Iris pigment epithelial cell (primary cell): ENCODE results near the gene FREM1.
"Not testable (repeated sequence)": the region's sequence is repeated elsewhere in the genome, so short reads cannot be mapped to it uniquely, and the experiment has no call there.

ENCODE experiments used
- DNase-seq: peaks from one replicate; pipeline ENCODE4 v3.0.0-alpha.2; 2011; ENCODE audit warnings: low read depth

The FREM1 gene, protein sequence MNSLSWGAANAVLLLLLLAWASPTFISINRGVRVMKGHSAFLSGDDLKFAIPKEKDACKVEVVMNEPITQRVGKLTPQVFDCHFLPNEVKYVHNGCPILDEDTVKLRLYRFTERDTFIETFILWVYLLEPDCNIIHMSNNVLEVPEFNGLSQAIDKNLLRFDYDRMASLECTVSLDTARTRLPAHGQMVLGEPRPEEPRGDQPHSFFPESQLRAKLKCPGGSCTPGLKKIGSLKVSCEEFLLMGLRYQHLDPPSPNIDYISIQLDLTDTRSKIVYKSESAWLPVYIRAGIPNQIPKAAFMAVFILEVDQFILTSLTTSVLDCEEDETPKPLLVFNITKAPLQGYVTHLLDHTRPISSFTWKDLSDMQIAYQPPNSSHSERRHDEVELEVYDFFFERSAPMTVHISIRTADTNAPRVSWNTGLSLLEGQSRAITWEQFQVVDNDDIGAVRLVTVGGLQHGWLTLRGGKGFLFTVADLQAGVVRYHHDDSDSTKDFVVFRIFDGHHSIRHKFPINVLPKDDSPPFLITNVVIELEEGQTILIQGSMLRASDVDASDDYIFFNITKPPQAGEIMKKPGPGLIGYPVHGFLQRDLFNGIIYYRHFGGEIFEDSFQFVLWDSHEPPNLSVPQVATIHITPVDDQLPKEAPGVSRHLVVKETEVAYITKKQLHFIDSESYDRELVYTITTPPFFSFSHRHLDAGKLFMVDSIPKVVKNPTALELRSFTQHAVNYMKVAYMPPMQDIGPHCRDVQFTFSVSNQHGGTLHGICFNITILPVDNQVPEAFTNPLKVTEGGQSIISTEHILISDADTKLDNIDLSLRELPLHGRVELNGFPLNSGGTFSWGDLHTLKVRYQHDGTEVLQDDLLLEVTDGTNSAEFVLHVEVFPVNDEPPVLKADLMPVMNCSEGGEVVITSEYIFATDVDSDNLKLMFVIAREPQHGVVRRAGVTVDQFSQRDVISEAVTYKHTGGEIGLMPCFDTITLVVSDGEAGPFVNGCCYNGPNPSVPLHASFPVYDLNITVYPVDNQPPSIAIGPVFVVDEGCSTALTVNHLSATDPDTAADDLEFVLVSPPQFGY (N-terminal part only)

DNA sequence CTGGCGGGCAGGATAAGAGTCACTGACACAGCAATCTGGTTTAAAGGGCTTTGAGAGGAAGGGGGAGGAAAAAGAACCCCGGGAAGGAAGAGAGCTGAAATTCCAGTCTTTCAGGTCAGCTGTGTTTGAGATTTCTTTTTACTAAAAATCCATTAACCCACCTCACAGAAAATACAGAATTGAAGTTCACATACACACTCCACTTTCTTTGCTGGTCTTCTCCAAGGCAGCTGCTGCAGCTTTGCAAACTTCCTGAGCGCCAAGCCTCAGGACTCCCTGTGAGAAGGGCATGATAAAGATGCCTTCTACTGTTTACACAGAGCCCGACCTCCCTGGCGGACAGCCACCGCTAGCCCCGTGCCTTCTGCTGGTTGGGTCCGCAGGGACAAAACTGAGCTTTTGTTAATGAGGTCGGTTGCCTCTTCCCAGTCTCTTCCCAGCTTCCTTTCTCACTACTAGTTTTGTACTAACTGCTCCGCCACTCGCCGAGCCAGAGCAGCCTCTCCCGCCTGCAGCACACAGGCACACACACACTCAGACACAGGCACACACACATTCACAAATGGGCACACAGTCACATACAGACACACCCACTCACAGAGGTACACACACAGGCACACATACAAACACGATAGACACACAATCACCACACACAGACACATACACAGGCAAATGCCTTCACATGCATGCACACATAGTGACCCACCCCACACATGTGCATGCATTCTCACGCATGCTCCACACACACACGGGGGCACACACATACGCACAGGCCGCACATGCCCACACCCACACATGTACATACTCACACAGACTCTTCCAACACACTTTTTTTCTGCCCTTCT lies at the start of gene FREM1:
TSS of gene FREM1 (minus strand) at position 468 of the 845 bp plus-strand sequence. CDS start 41,451 bp downstream, outside the sequence.
- peak; percentile 23 for DNase-seq

DNA sequence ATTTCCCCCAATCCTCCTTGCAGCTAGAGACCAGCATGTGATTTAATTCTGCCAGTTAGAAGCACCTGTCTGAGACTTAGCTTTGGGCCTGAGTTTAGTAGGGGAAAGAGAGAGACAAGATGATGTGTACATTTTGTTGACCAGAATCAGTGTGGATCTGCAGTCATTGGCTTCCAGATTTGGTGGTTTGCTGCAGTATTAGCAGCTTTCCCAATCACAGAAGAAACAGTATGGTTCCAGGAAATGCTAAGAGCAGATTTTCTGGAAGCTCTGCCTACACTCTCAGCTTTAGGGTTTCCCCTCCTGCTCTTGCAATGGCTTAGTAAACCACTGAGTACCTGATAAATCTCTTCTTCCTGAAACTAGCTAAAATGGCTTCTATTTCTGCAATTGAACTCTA lies 48.8 kb upstream of the FREM1 start:
- peak; percentile 26 for DNase-seq

DNA sequence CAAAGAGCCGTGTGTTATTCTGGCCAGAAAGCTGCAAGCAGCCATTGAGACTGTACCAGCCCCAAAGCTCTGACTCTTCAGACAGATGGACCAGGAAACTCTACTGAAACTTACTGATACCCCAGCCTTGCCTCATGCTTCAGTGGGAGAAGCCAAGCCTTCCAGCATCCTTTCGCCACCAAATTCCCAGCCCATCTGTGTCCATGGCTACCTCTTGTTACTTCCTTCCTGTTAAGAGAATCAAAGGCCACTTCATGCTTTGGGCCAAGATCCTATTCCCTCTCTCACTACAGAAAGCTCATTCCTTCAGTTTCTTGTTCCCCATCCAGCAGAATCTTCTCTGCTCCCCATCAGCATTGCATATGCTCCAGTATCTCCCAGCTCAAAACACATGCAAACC lies 46.9 kb upstream of the FREM1 start:
- DNase-seq: no peak

DNA sequence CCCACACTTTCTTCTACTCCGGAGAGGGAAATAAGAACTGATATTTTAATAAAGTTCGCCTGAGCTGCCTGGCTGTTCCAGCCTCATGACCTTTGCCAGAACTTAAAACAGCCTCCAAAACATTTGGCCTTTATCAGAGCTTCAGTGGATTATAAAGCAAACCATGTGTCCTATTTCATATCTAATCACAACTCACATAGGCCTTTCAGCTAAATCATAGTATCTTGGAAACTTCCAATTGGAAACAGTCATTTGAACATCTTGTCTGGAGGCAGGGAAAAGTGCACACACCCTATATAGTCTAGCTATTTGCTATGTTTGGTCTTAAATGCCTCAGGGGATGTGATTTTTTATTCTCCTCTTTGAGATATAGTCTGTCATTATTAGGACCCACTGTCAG lies 46.0 kb upstream of the FREM1 start:
- no peak for DNase-seq

DNA sequence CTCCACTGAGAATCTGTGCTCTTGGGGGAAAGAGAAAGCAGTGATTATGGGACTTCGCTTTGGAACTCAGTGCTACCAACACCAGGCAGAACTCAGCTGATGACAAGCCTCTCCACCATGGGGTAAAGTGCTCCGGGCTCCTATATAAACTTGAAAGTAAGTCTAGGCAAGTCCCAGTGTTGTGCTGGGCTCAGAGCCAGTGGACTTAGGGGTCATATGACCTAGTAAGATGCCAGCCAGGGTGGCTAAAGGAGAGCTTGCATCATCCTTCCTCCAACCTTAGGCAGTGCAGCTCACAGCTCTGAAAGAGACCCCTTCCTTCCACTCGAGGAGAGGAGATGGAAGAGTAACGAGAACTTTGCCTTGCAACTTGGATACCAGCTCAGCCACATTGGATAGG lies 35.1 kb upstream of the FREM1 start:
- peak; percentile 29 for DNase-seq

DNA sequence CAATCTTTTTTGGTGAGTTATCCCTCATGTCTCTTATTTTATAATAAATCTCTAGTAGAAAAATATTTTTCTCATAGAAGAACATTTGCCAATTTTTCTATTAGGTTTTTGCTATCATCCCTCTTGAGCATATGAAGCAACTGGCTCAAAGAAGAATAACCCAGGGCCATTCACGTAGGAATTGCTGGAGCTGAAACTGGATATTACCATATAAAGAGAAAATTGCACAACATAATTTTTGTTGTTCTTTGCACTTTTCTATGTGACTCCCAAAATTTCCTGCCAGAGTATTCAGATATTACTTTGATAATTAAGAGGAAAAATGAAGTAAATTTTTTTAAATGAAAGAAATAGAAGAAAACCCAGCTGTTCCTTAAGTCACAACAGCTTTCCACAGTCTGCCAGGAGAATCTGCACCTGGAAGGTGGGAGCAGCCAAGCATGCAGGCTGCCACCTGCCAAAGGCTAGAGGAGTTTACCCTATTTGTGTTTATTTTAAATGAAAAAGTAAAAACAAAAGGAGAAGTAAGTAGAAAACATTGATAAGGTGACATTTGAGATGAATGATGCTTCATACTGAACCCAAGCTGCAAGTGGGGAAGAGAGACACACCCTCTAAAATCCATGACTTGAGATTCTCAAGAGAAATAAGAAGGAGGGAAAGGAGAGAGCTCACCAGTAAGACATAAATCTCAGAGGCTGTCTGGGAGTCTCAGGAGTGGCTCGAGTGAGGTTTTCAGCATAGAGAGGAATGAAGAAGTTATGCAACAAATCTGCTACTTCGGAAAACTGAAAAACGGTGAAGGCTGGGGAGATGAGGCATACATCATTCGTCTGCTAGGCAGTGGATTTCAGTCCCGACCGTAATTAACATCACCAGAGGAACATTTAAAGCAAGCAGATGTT lies 31.5 kb upstream of the FREM1 start:
- no peak for DNase-seq

DNA sequence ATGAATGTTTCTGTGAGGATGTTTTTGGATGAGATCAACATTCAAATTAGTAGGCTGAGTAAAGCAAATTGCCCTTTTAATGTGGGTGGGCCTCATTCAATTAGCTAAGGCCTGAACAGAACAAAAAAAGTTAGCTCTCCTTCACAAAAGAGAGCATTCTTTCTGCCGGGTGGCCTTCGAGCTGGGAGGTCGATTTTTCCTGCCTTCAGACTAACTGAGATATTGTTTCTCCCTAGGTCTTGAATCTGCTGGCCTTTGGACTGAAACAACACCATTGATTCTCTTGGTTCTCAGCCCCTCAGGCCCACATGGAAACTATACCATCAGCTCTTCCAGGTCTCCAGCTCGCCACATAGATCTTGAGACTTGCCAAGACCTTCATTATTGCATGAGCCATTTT lies 29.1 kb upstream of the FREM1 start:
- DNase-seq: no peak

DNA sequence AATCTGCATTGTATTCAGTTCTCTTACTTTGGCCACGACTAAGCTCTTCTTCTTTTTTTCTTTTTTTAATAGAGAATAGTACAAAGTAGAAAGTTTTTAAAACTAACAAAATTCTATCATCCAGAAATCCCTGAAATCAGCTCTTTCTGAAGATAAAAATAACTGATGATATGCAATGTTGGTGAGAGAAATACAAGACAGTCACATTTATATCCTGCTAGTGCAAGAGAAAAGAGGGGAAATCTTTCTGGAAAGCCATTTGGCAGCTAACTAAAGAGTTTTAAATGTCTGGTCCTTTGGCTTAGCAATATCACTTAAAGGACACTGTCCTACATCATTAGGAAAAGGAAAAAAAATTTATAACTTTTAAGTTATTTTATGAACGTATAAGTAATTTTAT lies 27.0 kb upstream of the FREM1 start:
- no peak for DNase-seq

DNA sequence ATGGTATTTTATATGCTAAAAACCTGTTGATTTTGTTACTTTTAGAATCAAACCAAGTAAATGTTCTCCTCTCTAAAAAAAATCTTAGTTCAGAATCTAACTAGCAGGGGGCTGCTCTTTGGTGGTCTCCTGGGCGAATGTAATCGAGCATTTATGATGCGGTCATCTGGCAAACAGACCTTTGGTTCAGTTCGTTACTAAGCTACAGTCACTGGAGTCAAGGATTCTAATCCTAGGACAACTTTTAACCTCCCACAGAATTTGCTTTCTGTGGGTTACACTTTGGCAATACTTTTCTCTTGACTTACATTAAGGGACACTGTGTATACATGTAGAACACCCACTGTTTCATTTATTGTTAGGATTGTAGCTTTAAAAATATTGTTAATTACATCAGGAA lies 26.3 kb upstream of the FREM1 start:
- no peak for DNase-seq

DNA sequence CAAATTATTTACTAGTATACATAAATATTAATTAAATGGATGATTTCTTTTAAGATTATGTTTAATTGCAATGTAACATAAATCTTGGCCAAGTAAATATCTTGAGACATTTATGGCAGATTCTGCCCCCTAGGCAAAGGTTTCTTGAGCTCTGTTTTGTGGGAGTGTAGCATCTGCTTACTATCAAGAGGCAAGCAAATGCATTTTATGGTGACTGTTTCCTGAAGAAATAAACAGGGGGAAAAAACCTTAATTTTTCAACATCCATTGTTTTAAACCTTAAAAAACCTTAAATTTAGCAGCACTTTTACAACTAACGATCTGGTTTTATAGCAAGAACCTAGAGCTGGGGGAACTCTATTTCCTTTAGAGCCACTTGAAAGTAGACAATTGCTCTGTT lies 25.7 kb upstream of the FREM1 start:
- no peak for DNase-seq

DNA sequence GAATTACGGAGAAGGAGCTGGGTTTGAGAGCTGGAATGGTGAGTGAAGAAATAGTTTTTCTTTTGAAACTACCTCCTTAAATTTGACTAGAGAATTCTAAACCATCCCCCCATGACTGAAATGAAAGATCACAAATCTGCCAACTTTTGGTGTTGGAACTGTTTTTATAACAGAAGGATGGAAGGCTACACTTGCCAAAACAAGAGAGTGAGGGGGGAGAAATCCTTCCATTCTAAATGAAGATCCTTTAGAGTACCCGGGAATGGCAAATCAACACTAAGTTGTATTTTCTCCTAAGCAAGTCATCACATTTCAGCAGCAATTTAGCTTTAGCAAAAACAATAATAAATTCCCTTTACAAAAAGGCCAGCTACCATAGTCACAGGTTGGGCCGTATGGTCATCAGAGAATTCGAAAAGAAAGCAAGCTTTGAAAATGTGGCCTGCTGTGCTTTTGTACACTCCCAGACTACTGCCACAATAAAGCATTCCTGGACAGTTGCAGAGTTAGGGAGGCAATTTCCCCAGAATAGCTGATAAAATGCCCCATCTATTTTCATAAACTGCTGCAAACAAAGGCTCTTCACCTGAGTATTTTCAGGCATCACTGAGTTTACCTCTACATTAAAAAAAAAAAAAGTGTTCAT lies 25.0 kb upstream of the FREM1 start:
- no peak for DNase-seq

DNA sequence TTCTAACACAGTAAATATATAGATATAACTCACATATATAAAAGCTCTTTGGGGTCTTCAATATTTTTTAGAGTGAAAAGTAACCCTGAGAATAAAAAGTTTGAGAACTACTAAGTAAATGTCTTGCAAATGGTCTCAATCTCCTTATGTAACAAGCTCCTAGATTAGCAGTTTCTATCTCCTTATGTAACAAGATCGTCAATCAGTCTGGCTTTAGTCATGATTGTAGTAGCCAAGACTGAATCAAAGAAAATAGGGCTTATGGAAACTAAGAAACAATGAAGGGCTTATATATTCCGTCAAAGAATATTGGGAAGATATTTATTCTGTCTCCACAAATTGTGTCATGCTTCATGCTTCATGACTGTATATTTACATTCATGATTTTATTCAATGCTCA lies 22.4 kb upstream of the FREM1 start:
- DNase-seq: no peak

DNA sequence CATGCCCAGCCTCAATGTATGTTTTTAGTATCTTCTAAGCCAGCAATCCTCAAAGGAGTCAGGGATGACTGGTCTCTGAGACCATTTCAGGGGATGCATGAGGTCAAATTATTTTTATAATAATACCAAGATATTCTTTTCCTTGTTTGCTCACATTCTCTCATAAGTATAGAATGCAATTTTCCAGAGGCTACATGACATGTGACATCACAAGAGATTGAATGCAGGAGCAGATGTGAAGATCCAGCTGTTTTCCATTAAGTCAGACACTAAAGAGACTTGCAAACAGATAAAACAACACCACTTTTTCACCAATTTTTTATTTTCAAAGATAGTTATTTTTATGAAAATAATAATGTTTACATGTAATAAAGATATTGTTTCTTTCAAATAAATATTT lies 22.0 kb upstream of the FREM1 start:
- no peak for DNase-seq

DNA sequence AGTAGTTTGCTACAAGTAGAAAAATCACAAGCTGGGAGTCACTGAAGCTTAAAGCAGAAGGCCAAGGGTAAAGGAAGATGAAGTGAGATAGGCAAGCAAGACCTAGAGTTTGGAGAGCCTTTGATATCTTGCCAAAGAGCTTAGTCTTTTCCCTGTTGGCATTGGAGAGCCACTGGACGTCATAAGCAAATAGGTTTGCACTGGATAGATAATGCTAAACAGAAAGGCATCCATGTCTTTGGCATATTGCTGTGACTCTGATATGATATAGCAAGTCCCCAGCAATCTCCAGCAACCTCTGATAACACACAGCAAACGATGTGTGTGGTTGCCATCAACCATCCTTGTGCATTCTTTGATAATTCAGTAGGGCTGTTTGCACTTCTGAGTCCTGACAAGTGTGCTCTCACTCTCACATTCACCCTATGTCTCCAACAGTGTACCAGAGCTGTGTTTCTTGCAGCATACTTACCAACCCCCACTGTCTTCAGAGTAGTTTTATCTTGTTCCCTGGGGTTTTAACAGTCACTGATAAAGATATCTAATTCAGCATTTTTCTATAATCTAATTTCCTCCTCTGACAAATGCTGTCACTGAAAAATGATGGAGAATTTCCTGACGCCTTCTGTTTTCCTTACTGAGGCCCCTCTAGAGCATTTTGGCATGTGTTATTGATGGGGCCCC lies 16.9 kb upstream of the FREM1 start:
- no peak for DNase-seq

DNA sequence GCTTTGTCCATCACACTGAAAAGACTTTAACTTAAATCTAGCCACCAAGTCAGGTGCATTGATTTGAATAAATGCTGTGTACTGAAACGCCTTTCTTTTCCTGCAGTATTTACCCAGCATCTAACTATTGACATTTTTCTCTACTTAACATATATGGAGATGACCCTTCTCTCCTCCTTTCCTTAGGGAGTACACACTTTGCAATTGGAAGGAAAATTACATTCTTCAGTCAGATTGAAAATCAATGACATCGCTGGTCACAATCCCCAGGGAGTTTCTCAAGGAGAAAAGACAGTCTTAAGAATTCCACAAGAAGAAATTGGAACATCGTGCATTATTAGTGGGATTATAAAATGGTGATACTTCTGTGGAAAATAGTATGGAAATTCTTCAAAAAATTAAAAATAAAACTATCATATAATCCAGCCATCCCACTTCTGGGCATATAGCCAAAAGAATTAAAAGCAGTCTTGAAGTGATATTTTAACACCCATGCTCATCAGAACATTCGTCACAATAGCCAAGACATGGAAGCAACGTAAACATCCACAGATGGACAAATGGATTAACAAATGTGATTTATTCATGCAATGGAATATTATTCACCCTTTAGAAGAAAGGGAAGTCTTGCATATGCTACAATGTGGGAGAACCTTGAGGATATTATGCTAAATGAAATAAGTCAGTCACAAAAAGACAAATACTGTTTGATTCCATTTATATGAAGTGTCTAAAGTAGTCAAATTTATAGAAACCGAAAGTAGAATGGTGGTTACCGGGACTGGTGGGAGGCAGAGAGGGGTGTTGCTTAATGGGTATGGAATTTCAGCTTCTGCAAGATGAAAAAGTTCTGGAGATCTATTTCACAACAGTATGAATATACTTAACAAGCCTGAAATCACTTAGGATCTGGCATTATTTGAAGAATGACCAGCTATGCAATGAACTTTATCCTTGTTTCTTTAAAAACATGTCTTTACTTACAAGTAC lies 14.3 kb upstream of the FREM1 start:
- peak; percentile 86 for DNase-seq

DNA sequence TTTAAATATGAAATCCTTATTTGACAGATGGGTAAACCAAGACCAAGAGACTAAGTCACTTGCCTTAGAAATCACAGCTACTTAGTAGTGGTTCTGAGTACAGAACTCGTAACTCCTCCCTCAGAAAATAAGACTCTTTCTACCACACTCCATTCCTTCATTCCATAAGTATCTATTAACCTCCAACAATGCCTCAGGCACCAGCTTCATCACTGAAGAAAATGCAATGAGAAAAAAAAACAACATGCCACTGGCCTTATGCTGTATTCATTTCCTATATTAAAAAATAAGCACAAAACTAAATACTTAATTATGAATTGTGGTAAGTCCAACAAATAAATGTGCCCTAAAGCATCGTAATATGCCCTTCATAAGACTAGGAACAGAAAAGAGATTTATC lies 13.5 kb upstream of the FREM1 start:
- DNase-seq: no peak

DNA sequence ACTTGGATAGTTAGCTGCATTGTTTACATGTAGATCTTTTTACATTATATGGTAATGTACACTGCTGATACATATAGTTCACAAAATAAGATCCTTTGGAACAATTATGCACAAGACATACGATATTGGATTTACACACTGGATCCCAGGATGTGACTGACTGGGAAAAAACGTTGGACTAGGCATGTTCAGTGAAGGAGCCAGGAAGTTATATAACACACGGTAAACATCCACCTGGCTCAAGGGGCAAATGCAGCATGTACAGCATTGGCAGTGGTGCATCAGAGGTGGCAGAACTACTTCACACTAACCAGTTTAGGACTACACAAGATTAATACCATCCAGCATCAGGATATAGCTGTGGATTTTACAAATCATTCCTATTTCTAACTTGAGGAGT lies 10.6 kb upstream of the FREM1 start:
- DNase-seq: not testable (repeated sequence)

DNA sequence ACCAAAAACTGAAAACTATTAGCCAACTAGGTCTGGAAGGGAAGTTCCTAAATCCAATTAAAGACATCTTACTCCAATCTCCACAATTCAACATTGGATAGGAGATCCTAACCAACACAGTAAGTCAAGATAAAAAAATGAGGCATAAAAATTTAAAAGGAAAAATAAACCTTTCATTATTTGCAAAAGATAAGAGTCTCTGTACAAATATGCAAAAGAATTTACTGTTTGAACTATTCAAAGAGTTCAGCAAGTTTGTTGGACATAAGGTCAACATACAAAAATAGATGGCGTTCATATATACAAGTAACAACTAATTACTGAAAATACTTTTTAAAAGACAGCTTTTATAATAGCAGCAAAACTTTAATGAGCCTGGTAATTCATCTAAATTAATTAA lies 3.1 kb upstream of the FREM1 start:
- DNase-seq: no peak
